IPS DF 6.9 (cell line): Measurements from ENCODE around the gene C9orf78.

Experiments
- DNase-seq: peaks from one replicate; pipeline ENCODE4 v3.0.0-alpha.2; 2013; ENCODE audit warnings: low read depth, low spot score
- H3K27ac ChIP-seq: one replicate; pipeline ENCODE4 v1.5.1; 2013; ENCODE audit warnings: low read length, control low read depth
- H3K27me3 ChIP-seq: 2 replicates; pipeline ENCODE4 v1.6.1; 2013; ENCODE audit warnings: mild to moderate bottlenecking, low read length; ENCODE audit not compliant: control insufficient read depth, insufficient read depth
- H3K36me3 ChIP-seq: 2 replicates; pipeline ENCODE4 v1.6.1; 2013; ENCODE audit warnings: low read length; ENCODE audit not compliant: control insufficient read depth, insufficient read depth
- H3K4me1 ChIP-seq: 2 replicates; pipeline ENCODE4 v1.6.1; 2013; ENCODE audit warnings: low read length; ENCODE audit not compliant: control insufficient read depth, insufficient read depth
- H3K4me3 ChIP-seq: 2 replicates; pipeline ENCODE4 v1.5.1; 2013; ENCODE audit warnings: mild to moderate bottlenecking, low read length
- H3K9me3 ChIP-seq: 2 replicates; pipeline ENCODE4 v1.6.1; 2013; ENCODE audit warnings: low read length, inconsistent platforms; ENCODE audit not compliant: control insufficient read depth, insufficient read depth
- WGBS: extraction: QIAGEN DNeasy Blood & Tissue Kit; methylation state at CpG from one replicate; pipeline ENCODE4 v1.1.7; 2013; ENCODE audit warnings: mixed read lengths, missing lambda C conversion rate; ENCODE audit not compliant: insufficient read length, insufficient coverage; 5-methylcytosine and 5-hydroxymethylcytosine counted together

The C9orf78 gene

GRCh38 chr9:129875687-129876395 is 40.8 kb upstream of the C9orf78 start:
- DNase-seq: no peak
- no peaks in the 10 kb centered on the region for H3K9me3 ChIP-seq
- H3K27me3 ChIP-seq: no peaks in the 10 kb centered on the region
- WGBS: no CpG with 5 or more reads among the region's 27 CpGs
- H3K36me3 ChIP-seq: no peaks in the 10 kb centered on the region
- H3K4me3 ChIP-seq: no peak overlapping the region
- no peak overlapping the region for H3K27ac ChIP-seq
- H3K4me1 ChIP-seq: no peaks in the 10 kb centered on the region

- no peak for DNase-seq
- no CpG with 5 or more reads among the region's 23 CpGs for whole genome bisulfite sequencing
- no peaks in the 10 kb centered on the region for H3K4me1 ChIP-seq
These were observed 40.1 kb upstream of the C9orf78 start for GRCh38 chr9:129875181-129875611.

DNA sequence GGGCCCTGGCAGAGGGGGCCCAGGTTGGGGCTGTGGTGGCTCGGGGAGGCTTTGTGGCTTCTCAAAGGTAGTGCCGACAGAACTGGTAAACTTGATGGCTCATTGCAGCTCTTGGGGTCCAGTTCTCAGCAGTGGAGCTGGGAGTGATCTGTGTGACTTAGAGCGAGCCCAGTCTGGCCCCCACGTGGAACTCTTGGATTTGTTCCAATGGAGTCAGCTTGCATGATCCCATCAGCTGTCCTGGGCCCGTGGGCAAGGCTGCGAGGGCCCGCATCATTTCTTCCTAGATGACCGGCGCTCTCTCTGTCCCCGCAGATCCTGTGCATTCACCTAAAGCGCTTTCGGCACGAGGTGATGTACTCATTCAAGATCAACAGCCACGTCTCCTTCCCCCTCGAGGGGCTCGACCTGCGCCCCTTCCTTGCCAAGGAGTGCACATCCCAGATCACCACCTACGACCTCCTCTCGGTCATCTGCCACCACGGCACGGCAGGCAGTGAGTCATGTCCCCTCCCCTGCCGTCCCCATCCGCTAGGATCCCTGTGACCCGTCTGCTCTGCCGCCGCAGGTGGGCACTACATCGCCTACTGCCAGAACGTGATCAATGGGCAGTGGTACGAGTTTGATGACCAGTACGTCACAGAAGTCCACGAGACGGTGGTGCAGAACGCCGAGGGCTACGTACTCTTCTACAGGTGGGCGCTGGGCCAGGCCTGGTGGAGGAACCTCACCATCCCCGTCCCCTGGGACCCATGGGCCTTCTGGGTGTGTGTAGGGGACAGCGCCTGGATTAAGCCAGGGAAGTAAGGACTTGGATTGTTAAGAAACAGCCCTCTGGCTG is 39.4 kb upstream of the C9orf78 start:
- H3K4me1 ChIP-seq: no peaks in the 10 kb centered on the region
- H3K36me3 ChIP-seq: no peaks in the 10 kb centered on the region
- H3K4me3 ChIP-seq: no peak overlapping the region
- H3K9me3 ChIP-seq: no peaks in the 10 kb centered on the region
- no CpG with 5 or more reads among the region's 38 CpGs for WGBS
- no peaks in the 10 kb centered on the region for H3K27me3 ChIP-seq
- H3K27ac ChIP-seq: no peak overlapping the region
- no peak for DNase-seq

More at GRCh38 chr9:129875181-129875611, 40.1 kb upstream of the C9orf78 start:
- Histone ChIP-seq H3K36me3 (no peaks in the 10 kb centered on the region), H3K9me3 (no peaks in the 10 kb centered on the region), H3K4me3 (no peak overlapping the region), H3K27ac (no peak overlapping the region), H3K27me3 (no peaks in the 10 kb centered on the region)

GRCh38 chr9:129873563-129874190 is 38.6 kb upstream of the C9orf78 start:
- H3K27me3 ChIP-seq: no peaks in the 10 kb centered on the region
- no CpG with 5 or more reads among the region's 16 CpGs for WGBS
- no peaks in the 10 kb centered on the region for H3K4me1 ChIP-seq
- no peak overlapping the region for H3K4me3 ChIP-seq
- H3K36me3 ChIP-seq: no peaks in the 10 kb centered on the region
- H3K27ac ChIP-seq: no peak overlapping the region
- H3K9me3 ChIP-seq: no peaks in the 10 kb centered on the region
- DNase-seq: no peak

DNA sequence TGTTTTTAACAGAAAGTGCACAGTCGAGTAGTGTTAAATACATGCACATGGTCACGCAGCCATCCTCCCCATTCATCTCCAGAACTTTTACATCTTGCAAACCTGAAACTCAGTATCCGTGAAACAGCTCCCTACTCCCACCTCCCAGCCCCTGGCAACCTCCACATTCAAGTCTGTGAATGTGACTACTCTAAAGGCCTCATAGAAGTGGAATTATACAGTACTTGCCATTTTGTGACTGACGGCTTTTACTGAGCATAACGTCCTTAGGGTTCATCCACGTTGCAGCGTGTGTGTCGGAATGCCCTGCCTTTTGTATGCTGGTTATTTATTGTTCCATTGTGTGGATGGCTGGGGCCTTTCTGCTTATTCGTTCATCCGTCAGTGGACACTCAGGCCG is 36.0 kb upstream of the C9orf78 start:
- H3K27me3 ChIP-seq: no peaks in the 10 kb centered on the region
- no peaks in the 10 kb centered on the region for H3K4me1 ChIP-seq
- WGBS: no CpG with 5 or more reads among the region's 11 CpGs
- no peak overlapping the region for H3K27ac ChIP-seq
- H3K4me3 ChIP-seq: no peak overlapping the region
- DNase-seq: no peak
- no peaks in the 10 kb centered on the region for H3K9me3 ChIP-seq
- no peaks in the 10 kb centered on the region for H3K36me3 ChIP-seq

DNA sequence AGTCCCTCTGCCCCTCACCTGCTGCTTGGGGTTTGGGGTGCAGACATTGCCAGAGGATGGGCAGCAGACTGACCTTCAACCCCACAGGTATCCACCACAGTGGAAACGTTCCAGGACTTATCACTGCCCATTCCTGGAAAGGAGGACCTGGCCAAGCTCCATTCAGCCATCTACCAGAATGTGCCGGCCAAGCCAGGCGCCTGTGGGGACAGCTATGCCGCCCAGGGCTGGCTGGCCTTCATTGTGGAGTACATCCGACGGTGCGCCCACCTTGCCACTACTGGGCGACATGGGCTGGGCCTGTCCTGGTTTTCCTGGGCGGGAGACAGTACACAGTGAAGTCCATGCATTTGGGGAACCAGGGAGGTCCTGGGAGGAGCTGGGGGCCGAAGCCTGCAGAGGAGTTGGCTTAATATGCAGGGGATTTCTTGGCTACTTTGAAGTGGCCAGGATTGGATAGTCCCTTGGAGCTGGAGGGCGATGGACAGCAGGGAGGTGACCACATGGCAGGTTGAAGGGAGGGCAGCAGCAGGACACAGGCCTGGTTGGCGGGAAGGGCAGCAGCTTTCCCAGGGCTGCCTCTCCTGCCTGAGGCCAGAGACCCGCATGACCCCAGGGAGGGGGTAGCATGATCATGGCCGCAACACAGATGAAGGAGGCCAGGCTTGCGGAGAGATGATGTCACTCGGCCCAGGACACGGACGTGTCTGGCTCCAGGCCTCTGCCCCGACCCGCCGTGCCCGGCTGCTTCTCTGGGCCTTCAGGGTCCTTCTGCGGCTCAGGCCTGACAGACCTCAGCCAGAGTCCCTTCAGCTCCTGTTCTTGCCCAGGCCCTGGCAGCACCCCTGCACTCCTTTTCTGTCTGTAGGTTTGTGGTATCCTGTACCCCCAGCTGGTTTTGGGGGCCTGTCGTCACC is 34.8 kb upstream of the C9orf78 start:
- Histone ChIP-seq H3K4me3 (no peak overlapping the region), H3K27ac (no peak overlapping the region), H3K27me3 (no peaks in the 10 kb centered on the region), H3K4me1 (no peaks in the 10 kb centered on the region), H3K36me3 (no peaks in the 10 kb centered on the region), H3K9me3 (no peaks in the 10 kb centered on the region)
- DNase-seq: no peak
- no CpG with 5 or more reads among the region's 24 CpGs for WGBS

GRCh38 chr9:129868872-129869486 is 33.9 kb upstream of the C9orf78 start:
- no peak overlapping the region for H3K4me3 ChIP-seq
- no peaks in the 10 kb centered on the region for H3K27me3 ChIP-seq
- no peaks in the 10 kb centered on the region for H3K36me3 ChIP-seq
- no peaks in the 10 kb centered on the region for H3K4me1 ChIP-seq
- no peak for DNase-seq
- H3K9me3 ChIP-seq: no peaks in the 10 kb centered on the region
- WGBS: no CpG with 5 or more reads among the region's 28 CpGs
- H3K27ac ChIP-seq: no peak overlapping the region

DNA sequence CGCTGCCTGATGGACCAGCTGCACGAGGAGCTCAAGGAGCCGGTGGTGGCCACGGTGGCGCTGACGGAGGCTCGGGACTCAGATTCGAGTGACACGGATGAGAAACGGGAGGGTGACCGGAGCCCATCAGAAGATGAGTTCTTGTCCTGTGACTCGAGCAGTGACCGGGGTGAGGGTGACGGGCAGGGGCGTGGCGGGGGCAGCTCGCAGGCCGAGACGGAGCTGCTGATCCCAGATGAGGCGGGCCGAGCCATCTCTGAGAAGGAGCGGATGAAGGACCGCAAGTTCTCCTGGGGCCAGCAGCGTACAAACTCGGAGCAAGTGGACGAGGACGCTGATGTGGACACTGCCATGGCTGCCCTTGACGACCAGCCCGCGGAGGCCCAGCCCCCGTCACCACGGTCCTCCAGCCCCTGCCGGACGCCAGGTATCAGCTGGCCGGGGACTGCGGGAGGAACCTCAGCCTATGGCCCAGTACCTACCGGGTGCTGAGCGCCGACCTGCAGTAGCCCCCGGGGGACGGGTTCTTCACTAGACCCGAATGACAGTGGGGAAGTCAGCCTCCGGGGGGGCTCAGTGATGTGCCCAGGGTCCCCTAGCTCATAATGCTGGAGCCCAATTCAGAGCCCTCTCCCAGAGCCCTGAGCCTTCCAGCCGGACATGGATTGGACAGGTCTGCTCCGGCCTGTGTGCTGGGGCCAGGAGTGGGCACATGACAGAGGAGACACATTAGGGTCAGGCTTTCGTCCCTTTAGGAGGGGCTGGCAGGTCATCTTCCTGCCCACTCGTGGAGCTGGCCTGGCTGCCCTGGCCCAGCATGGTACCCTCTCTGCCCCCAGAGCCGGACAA is 33.2 kb upstream of the C9orf78 start:
- H3K9me3 ChIP-seq: no peaks in the 10 kb centered on the region
- DNase-seq: no peak
- WGBS: no CpG with 5 or more reads among the region's 48 CpGs
- H3K27me3 ChIP-seq: no peaks in the 10 kb centered on the region
- H3K4me1 ChIP-seq: no peaks in the 10 kb centered on the region
- no peak overlapping the region for H3K4me3 ChIP-seq
- no peaks in the 10 kb centered on the region for H3K36me3 ChIP-seq
- H3K27ac ChIP-seq: no peak overlapping the region
